ENCODE measurements around the gene EDNRB. TPM values are rescaled to one million over a fixed set of nuclear protein-coding genes. Genes with fewer than 3 reads are reported as not detected.
"Not testable (repeated sequence)": the region's sequence is repeated elsewhere in the genome, so short reads cannot be mapped to it uniquely, and the experiment has no call there.

EDNRB gene
- total and polyA plus RNA-seq, 2 experiments from 2014 or later, result 0.11 to 0.32 TPM

DNA sequence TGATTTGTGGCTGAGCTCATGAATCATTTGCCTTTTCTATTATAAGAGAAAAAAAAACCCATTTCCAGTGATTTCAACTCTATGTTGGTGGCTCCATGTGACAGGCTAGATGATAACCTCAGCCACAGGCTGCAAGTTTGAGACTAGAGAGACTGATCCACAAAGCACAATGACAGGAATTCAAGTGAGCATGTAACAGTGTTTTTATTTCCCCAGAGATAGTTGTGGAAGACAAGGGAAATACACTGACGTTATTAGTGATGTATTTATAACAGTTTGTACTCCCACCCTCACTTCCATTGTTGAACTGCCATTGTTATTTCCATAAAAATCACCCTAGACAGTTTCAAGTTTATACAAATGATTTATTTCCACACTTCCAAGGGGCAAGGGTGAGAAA, 27.9 kb upstream of the EDNRB start:
- in situ Hi-C loops (cut with MboI), result no loop called here

DNA sequence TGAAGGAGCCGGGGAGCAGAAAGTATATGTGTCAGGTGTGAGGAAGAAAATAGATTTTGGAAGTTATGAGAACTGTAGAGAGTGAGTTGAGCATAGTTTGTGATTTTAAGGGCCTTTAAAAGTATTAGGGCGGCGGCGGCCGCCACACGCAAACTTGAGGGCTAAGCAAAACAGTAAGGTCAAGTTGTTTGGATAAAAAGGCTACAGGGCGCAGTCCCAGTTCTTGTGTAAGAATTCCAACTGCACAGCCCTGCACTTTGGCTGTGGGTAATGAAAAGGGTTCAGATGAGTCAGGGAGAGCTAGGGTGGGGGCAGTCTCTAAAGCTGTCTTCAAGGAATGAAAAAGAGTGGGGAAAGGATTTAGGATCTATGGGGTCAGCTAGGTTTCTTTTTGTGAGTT, 16.4 kb upstream of the EDNRB start:
- H2AFZ ChIP-seq; H3K4me3 ChIP-seq; H4K20me1 ChIP-seq (ENCODE audit: insufficient read depth); H3K4me2 ChIP-seq (ENCODE audit: unreplicated experiment); H3K36me3 ChIP-seq (ENCODE audit: low read depth); H3K9me2 ChIP-seq (ENCODE audit: insufficient read depth); H3F3A ChIP-seq (ENCODE audit: insufficient read depth); DNase-seq; H3K27ac ChIP-seq; H3K27me3 ChIP-seq (replicated peaks; ENCODE audit: insufficient read depth); in situ Hi-C loops (cut with MboI); H3K79me2 ChIP-seq (ENCODE audit: insufficient read depth); H3K4me1 ChIP-seq (ENCODE audit: insufficient read depth); H3K9ac ChIP-seq; H3K9me3 ChIP-seq (ENCODE audit: low read depth): not testable (repeated sequence)
- WGBS, 2 experiments (ENCODE audit: low coverage in 1 of 2, low lambda C conversion rate in 2 of 2, missing lambda C conversion rate in 2 of 2), result 55 to 61% methylated on average over 7 of the region's 7 CpGs

More for the DNA sequence above, 27.9 kb upstream of the EDNRB start:
- Histone ChIP-seq H3K9me2 (ENCODE audit: insufficient read depth) (no peaks in the 10 kb centered on the region), H3K27me3 (replicated peaks; ENCODE audit: insufficient read depth) (no peaks in the 10 kb centered on the region), H3K27ac (no peak overlapping the region), H3K79me2 (ENCODE audit: insufficient read depth) (no peaks in the 10 kb centered on the region), H2AFZ (no peak overlapping the region), H3K9ac (no peak overlapping the region), H3K4me3 (no peak overlapping the region), H3K9me3 (ENCODE audit: low read depth) (no peaks in the 10 kb centered on the region), H3K4me2 (ENCODE audit: unreplicated experiment) (no peak overlapping the region), H3K36me3 (ENCODE audit: low read depth) (no peaks in the 10 kb centered on the region), H4K20me1 (ENCODE audit: insufficient read depth) (no peaks in the 10 kb centered on the region), H3K4me1 (ENCODE audit: insufficient read depth) (no peaks in the 10 kb centered on the region), H3F3A (ENCODE audit: insufficient read depth) (no peaks in the 10 kb centered on the region)
- no peak for DNase-seq
- WGBS, 2 experiments (ENCODE audit: low coverage in 1 of 2, low lambda C conversion rate in 2 of 2, missing lambda C conversion rate in 2 of 2), result 10 to 24% methylated on average over 1 of the region's 1 CpG
- TF ChIP-seq EZH2phosphoT487 (IDR thresholded peaks at IDR 0.05; ENCODE audit: insufficient read depth, low read depth), result no peak
- no peak for TF ChIP-seq EZH2 (IDR thresholded peaks at IDR 0.05; ENCODE audit: insufficient read depth, poor library complexity, severe bottlenecking)

DNA sequence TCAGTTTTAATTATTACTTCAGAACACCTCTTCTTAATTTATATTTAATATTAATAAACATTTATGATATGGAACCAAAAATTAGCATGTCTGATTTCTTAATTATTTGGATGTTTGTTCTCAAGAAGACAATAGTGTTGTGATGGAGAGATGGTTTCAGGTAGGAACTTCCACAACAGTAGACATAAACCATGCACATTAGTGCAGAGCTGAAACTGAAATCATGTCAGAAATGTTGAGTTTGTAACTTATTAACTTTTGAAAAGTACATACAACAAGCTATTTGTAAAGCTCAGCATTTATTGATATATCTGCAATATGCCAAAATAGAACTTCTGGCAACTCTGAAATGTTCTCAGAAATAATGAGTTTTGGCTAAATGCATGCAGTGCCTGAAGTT, 11.8 kb upstream of the EDNRB start:
- H3K9me2 ChIP-seq (ENCODE audit: insufficient read depth), result no peaks in the 10 kb centered on the region
- no peak for DNase-seq
- no peak overlapping the region for H2AFZ ChIP-seq
- no peak for TF ChIP-seq EZH2phosphoT487 (IDR thresholded peaks at IDR 0.05; ENCODE audit: insufficient read depth, low read depth)
- no peak for TF ChIP-seq EZH2 (IDR thresholded peaks at IDR 0.05; ENCODE audit: insufficient read depth, poor library complexity, severe bottlenecking)
- no peaks in the 10 kb centered on the region for H3K9me3 ChIP-seq (ENCODE audit: low read depth)
- no peaks in the 10 kb centered on the region for H3F3A ChIP-seq (ENCODE audit: insufficient read depth)
- no peak overlapping the region for H3K9ac ChIP-seq
- H3K27me3 ChIP-seq (replicated peaks; ENCODE audit: insufficient read depth), result no peaks in the 10 kb centered on the region
- no peak overlapping the region for H3K27ac ChIP-seq
- no peaks in the 10 kb centered on the region for H3K4me1 ChIP-seq (ENCODE audit: insufficient read depth)
- H4K20me1 ChIP-seq (ENCODE audit: insufficient read depth), result no peaks in the 10 kb centered on the region
- no peaks in the 10 kb centered on the region for H3K79me2 ChIP-seq (ENCODE audit: insufficient read depth)
- no peak overlapping the region for H3K4me2 ChIP-seq (ENCODE audit: unreplicated experiment)
- H3K36me3 ChIP-seq (ENCODE audit: low read depth), result no peaks in the 10 kb centered on the region
- in situ Hi-C loops (cut with MboI), result no loop called here
- H3K4me3 ChIP-seq, result no peak overlapping the region

DNA sequence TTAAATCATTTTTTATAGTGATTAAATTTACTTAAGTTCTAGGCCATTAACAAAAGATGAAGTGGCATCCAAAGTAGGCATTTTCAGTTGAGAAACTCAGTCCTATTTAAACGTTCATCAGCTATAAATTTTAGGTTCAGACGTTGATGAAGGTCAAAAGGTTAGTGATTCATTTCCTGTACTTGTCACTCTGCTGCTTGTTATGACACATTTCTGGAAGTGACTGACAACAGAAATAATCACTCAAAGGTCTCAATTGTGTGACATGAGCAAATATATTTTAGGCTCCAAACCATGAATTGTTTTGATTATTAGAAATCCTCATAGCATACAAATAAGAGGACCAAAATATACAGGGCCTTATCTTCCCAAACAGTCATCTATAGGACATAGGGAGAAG, 10.3 kb upstream of the EDNRB start:
- no peaks in the 10 kb centered on the region for H3K36me3 ChIP-seq (ENCODE audit: low read depth)
- H3K9me3 ChIP-seq (ENCODE audit: low read depth), result no peaks in the 10 kb centered on the region
- no peaks in the 10 kb centered on the region for H3F3A ChIP-seq (ENCODE audit: insufficient read depth)
- WGBS, 2 experiments (ENCODE audit: low coverage in 1 of 2, low lambda C conversion rate in 2 of 2, missing lambda C conversion rate in 2 of 2), result 1 to 4% methylated on average over 2 of the region's 2 CpGs
- no peak overlapping the region for H3K27ac ChIP-seq
- no peaks in the 10 kb centered on the region for H4K20me1 ChIP-seq (ENCODE audit: insufficient read depth)
- H3K27me3 ChIP-seq (replicated peaks; ENCODE audit: insufficient read depth), result 0 out of 2 replicates have a peak, but pooled peaks cover 4% of the 10 kb centered on the region
- H2AFZ ChIP-seq, result no peak overlapping the region
- no peaks in the 10 kb centered on the region for H3K4me1 ChIP-seq (ENCODE audit: insufficient read depth)
- in situ Hi-C loops (cut with MboI), result no loop called here
- TF ChIP-seq EZH2 (IDR thresholded peaks at IDR 0.05; ENCODE audit: insufficient read depth, poor library complexity, severe bottlenecking) (no peak), EZH2phosphoT487 (IDR thresholded peaks at IDR 0.05; ENCODE audit: insufficient read depth, low read depth) (no peak)
- H3K79me2 ChIP-seq (ENCODE audit: insufficient read depth), result no peaks in the 10 kb centered on the region
- H3K4me2 ChIP-seq (ENCODE audit: unreplicated experiment), result no peak overlapping the region
- DNase-seq, result no peak
- no peak overlapping the region for H3K4me3 ChIP-seq
- no peak overlapping the region for H3K9ac ChIP-seq
- H3K9me2 ChIP-seq (ENCODE audit: insufficient read depth), result no peaks in the 10 kb centered on the region

DNA sequence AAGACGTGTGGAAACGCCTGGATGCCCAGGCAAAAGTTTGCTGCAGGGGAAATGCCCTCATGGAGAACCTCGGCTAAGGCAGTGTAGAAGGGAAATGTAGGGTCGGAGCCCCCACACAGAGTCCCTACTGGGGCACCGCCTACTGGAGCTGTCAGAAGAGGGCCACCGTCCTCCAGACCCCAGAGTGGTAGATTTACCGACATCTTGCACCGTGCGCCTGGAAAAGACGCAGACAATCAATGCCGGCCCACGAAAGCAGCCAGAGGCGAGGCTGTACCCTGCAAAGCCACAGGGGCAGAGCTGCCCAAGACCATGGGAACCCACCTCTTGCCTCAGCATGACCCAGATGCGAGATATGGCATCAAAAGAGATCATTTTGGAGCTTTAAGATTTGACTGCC, 7.0 kb upstream of the EDNRB start:
- Histone ChIP-seq H3K4me2 (ENCODE audit: unreplicated experiment) (no peak overlapping the region), H3K9me2 (ENCODE audit: insufficient read depth) (no peaks in the 10 kb centered on the region), H3K4me3 (no peak overlapping the region), H4K20me1 (ENCODE audit: insufficient read depth) (no peaks in the 10 kb centered on the region), H3K79me2 (ENCODE audit: insufficient read depth) (no peaks in the 10 kb centered on the region), H3K4me1 (ENCODE audit: insufficient read depth) (no peaks in the 10 kb centered on the region), H3K36me3 (ENCODE audit: low read depth) (no peaks in the 10 kb centered on the region), H3K9me3 (ENCODE audit: low read depth) (no peaks in the 10 kb centered on the region), H2AFZ (no peak overlapping the region), H3F3A (ENCODE audit: insufficient read depth) (no peaks in the 10 kb centered on the region), H3K9ac (no peak overlapping the region), H3K27me3 (replicated peaks; ENCODE audit: insufficient read depth) (0 out of 2 replicates have a peak, but pooled peaks cover 4% of the 10 kb centered on the region), H3K27ac (no peak overlapping the region)
- 73 to 79% methylated on average over 14 of the region's 14 CpGs for WGBS, 2 experiments (ENCODE audit: low coverage in 1 of 2, low lambda C conversion rate in 2 of 2, missing lambda C conversion rate in 2 of 2)
- TF ChIP-seq EZH2phosphoT487 (IDR thresholded peaks at IDR 0.05; ENCODE audit: insufficient read depth, low read depth), result no peak
- TF ChIP-seq EZH2 (IDR thresholded peaks at IDR 0.05; ENCODE audit: insufficient read depth, poor library complexity, severe bottlenecking), result no peak
- in situ Hi-C loops (cut with MboI), result no loop called here
- no peak for DNase-seq
